ENCODE measurements around the gene UFSP1. TPM values are rescaled to one million over a fixed set of nuclear protein-coding genes. Genes with fewer than 3 reads are reported as not detected.

The UFSP1 gene
- total RNA-seq, 2 experiments from 2014 or later = 1.5 to 2.0 TPM

DNA sequence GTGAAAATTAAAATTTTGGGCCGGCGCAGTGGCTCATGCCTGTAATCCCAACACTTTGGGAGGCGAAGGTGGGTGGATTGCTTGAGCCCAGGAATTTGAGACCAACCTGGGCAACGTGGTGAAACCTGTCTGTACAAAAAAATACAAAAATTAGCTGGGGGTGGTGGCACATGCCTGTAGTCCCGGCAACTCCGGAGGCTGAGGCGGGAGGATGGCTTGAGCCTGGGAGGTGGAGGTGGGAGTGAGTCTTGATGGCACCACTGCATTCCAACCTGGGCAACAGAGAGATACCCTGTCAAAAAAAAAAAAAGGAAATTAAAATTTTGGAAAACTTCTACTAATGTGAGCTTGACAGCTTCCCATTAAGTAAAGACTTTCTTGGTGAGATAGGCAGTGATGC, 11.5 kb downstream of the UFSP1 start:
- H3K36me3 Mint-ChIP-seq = peaks cover 74% of the 10 kb centered on the region
- no peak overlapping the region for H3K4me3 Mint-ChIP-seq
- H3K4me1 Mint-ChIP-seq (ENCODE audit: low read depth) = peaks cover 48% of the 10 kb centered on the region
- peak overlapping the region; percentile 33 for H3K27ac Mint-ChIP-seq
- intact Hi-C loops (cut with micrococcal nuclease) = loop anchor here (5.0 kb wide), 1 partner anchor 171 kb away; the partner anchor contains the start of gene POP7
- H3K9me3 Mint-ChIP-seq = no peaks in the 10 kb centered on the region
- CTCF ChIA-PET = interaction anchor here (0.6 to 1.5 kb wide), 7 partner anchors 10 to 437 kb away, joined by 3 to 9 read pairs (median 4); partner anchors contain the start of gene SLC12A9
- no peak for DNase-seq
- POLR2A ChIA-PET = interaction anchor here (0.6 to 5.3 kb wide), 2 partner anchors 10 to 1509 kb away, joined by 3 to 107 read pairs; partner anchors contain the start of gene UFSP1
- H3K27me3 Mint-ChIP-seq = no peaks in the 10 kb centered on the region

DNA sequence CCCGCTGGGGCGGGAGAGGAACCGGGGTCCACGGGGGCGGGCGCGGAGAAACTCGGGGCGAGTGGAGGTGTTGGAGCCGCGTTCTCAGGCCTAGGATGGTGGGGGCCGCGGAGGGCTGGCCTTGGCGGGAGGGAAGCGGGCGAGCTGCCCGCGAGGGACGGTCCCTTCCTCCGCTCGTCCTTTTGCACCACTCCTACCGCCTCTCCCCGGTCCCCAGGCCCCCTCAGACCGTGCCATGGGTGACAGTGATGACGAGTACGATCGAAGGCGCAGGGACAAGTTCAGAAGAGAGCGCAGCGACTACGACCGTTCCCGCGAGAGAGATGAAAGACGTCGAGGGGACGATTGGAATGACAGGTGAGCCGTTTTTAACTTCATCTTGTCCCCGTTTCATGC, 14.2 kb downstream of the UFSP1 start:
- Mint-ChIP-seq H3K9me3 (no peaks in the 10 kb centered on the region), H3K4me1 (ENCODE audit: low read depth) (peaks cover 47% of the 10 kb centered on the region), H3K27ac (peak overlapping the region; percentile 100), H3K27me3 (no peaks in the 10 kb centered on the region), H3K4me3 (peak overlapping the region; percentile 99), H3K36me3 (peaks cover 65% of the 10 kb centered on the region)
- POLR2A ChIA-PET = interaction anchor here (0.9 to 5.3 kb wide), 9 partner anchors 9 to 289 kb away, joined by 3 to 107 read pairs (median 6); partner anchors contain the start of genes ACHE, FBXO24, MOSPD3 and POP7
- DNase-seq = peak; percentile 67
- CTCF ChIA-PET = interaction anchor here (0.7 to 2.0 kb wide), 12 partner anchors 13 to 369 kb away, joined by 3 to 17 read pairs (median 3); partner anchors contain the start of genes ACHE, SLC12A9 and UFSP1
- intact Hi-C loops (cut with micrococcal nuclease) = loop anchor here (1.0 to 5.0 kb wide), 4 partner anchors 14 to 168 kb away; partner anchors contain the start of genes POP7, SLC12A9 and UFSP1

DNA sequence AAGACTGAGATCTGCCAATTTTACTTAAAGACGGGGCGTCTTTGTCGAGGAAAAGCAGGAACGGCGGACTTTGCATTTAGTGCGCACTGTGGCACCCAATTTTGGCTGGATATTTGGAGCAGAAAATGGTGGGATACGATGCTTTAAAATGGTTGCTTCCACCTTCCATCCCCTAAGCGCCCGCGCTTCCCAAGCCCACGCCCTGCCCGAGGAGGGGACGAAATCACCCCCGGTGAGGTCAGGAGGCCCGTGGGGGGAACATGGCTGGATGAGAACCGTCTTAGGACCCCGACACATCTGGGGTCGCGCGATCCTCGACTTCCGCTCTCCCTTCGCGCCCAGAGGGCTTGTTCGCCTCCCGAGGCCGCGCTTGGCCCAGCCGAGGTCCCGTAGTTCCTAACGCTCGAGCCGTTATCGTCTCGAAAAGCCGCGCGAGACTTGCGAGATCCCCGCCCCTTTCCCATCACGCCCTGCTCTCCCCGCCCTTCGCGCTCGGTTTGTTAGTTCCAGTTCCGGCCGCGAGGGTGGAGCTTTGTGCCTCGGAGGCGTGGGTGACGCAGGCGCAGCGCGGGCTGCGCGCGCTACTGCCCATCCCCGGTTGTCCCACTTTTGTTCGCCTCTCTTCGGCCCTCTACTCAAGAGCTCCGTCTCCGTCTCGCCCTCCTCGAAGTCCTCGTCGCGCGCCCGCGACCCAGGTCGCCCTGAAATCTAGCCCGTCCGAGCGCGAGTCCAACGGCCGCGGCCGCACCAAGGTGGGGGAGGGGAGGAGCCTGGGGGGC, 14.7 kb downstream of the UFSP1 start, which contains the start of gene SRRT:
SRRT (plus strand) TSS at position 527 of the 779 bp plus-strand sequence. CDS start 488 bp downstream, outside the sequence.
- peak within 1 kb of the TSS; percentile 99 for H3K4me3 Mint-ChIP-seq
- no peaks in the 10 kb centered on the region for H3K9me3 Mint-ChIP-seq
- no peaks in the 10 kb centered on the region for H3K27me3 Mint-ChIP-seq
- peaks cover 43% of the 10 kb centered on the region for H3K4me1 Mint-ChIP-seq (ENCODE audit: low read depth)
- DNase-seq = peak; percentile 99
- ChIA-PET POLR2A (interaction anchor here (0.6 to 5.3 kb wide), 9 partner anchors 8 to 446 kb away, joined by 3 to 107 read pairs (median 6); partner anchors contain the start of genes ACHE, FBXO24, MEPCE and MOSPD3), CTCF (interaction anchor here (0.7 to 2.0 kb wide), 12 partner anchors 13 to 369 kb away, joined by 3 to 17 read pairs (median 3); partner anchors contain the start of genes SLC12A9 and UFSP1)
- peak within 1 kb of the TSS; percentile 100 for H3K27ac Mint-ChIP-seq
- intact Hi-C loops (cut with micrococcal nuclease) = loop anchor here (1.0 to 5.0 kb wide), 4 partner anchors 15 to 167 kb away; partner anchors contain the start of genes POP7, SLC12A9 and UFSP1
- H3K36me3 Mint-ChIP-seq = peaks cover 62% of the 10 kb centered on the region

DNA sequence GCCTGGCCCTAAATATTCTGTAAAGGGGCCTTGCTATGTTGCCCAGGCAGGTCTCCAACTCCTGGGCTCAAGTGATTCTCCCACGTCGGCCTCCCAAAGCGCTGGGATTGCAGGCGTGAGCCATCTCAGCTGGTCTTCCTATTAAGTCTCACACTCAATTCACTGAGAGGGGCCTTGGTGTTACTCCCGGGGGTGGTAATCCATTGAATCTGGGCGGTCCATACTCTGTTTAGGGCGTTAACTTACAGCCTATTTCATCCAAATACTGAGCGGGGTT, 15.3 kb downstream of the UFSP1 start:
- Mint-ChIP-seq H3K27me3 (no peaks in the 10 kb centered on the region), H3K27ac (peak overlapping the region; percentile 100), H3K36me3 (peaks cover 58% of the 10 kb centered on the region), H3K4me1 (ENCODE audit: low read depth) (peaks cover 40% of the 10 kb centered on the region), H3K9me3 (no peaks in the 10 kb centered on the region), H3K4me3 (peak overlapping the region; percentile 99)
- POLR2A ChIA-PET = interaction anchor here (1.3 to 5.3 kb wide), 3 partner anchors 14 to 262 kb away, joined by 6 to 107 read pairs (median 14); partner anchors contain the start of genes MOSPD3, SLC12A9 and UFSP1
- CTCF ChIA-PET = interaction anchor here (0.7 kb wide), 1 partner anchor 14 kb away, joined by 3 read pairs; no protein-coding TSS in a partner anchor
- intact Hi-C loops (cut with micrococcal nuclease) = loop anchor here (2.0 kb wide), 2 partner anchors 21 to 37 kb away; partner anchors contain the start of gene SLC12A9
- DNase-seq = no peak

DNA sequence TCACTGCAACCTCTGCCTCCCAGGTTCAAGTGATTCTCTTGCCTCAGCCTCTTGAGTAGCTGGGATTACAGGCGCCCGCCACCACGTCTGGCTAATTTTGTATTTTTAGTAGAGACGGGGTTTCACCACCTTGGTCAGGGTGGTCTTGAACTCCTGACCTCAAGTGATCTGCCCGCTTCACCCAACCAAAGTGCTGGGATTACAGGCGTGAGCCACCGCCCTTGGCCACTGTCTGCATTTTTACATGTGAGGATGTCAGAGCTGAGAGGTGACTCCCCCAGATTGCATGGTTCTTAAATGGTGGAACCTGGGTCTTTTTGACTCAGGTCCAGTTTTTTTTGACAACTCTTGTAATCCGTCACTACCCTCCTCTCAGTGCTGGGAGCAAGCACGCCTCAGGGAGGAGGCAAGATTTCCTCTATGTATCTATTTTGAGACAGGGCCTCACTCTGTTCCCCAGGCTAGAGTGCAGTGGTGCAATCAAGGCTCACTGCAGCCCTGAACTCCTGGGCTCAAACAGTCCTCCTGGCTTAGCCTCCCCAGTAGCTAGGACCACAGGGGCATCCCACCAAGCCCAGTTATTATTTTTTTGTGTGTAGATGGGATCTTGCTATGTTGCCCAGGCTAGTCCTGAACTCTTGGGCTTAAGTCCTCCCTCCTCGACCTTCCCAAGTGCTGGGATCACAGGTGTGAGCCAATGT, 15.8 kb downstream of the UFSP1 start:
- Mint-ChIP-seq H3K27me3 (no peaks in the 10 kb centered on the region), H3K27ac (peak overlapping the region; percentile 100), H3K4me1 (ENCODE audit: low read depth) (peaks cover 35% of the 10 kb centered on the region), H3K9me3 (no peaks in the 10 kb centered on the region), H3K4me3 (peak overlapping the region; percentile 99), H3K36me3 (peaks cover 53% of the 10 kb centered on the region)
- CTCF ChIA-PET = interaction anchor here (0.7 kb wide), 1 partner anchor 14 kb away, joined by 3 read pairs; no protein-coding TSS in a partner anchor
- POLR2A ChIA-PET = interaction anchor here (0.6 to 5.3 kb wide), 3 partner anchors 14 to 168 kb away, joined by 3 to 107 read pairs (median 14); partner anchors contain the start of genes SLC12A9 and UFSP1
- no peak for DNase-seq
- intact Hi-C loops (cut with micrococcal nuclease) = loop anchor here (2.0 kb wide), 2 partner anchors 21 to 37 kb away; partner anchors contain the start of gene SLC12A9

DNA sequence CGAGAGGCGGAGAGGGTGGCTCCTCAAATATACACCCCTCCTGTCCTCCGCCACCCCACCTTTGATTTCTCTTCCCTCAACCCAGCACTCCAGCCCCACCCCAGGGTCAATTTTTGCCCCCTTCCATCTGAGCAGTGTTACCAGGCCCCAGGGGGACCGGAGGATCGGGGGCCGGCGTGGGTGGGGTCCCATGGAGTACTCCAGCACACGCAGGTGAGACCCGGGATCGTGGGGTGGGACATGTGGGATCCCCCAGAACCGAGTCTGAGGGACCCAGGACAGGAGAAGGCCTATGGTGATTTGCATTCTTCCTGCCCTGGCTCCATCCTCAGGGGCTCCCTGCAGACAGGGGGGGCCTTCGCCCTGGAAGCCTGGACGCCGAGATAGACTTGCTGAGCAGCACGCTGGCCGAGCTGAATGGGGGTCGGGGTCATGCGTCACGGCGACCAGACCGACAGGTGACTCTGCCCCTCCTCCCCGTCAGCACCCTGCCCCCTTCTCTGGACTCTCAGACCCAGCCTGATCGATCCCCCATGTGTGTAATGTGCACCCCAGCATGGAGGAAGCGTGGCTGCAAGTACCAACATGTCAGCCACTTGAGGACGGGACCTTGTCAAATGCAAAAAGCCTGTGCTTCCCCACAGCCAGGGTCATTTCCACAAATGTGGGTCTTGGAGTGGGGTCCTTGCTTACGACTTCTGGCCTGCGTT, 21.6 kb downstream of the UFSP1 start:
- Mint-ChIP-seq H3K4me3 (peak overlapping the region; percentile 84), H3K27me3 (no peaks in the 10 kb centered on the region), H3K27ac (peak overlapping the region; percentile 89), H3K36me3 (peaks cover 14% of the 10 kb centered on the region), H3K9me3 (no peaks in the 10 kb centered on the region), H3K4me1 (ENCODE audit: low read depth) (peaks cover 9% of the 10 kb centered on the region)
- no peak for DNase-seq
- ChIA-PET POLR2A (interaction anchor here (1.6 kb wide), 1 partner anchor 256 kb away, joined by 3 read pairs; the partner anchor contains the start of gene MOSPD3), CTCF (no interaction called here)
- intact Hi-C loops (cut with micrococcal nuclease) = no loop called here

DNA sequence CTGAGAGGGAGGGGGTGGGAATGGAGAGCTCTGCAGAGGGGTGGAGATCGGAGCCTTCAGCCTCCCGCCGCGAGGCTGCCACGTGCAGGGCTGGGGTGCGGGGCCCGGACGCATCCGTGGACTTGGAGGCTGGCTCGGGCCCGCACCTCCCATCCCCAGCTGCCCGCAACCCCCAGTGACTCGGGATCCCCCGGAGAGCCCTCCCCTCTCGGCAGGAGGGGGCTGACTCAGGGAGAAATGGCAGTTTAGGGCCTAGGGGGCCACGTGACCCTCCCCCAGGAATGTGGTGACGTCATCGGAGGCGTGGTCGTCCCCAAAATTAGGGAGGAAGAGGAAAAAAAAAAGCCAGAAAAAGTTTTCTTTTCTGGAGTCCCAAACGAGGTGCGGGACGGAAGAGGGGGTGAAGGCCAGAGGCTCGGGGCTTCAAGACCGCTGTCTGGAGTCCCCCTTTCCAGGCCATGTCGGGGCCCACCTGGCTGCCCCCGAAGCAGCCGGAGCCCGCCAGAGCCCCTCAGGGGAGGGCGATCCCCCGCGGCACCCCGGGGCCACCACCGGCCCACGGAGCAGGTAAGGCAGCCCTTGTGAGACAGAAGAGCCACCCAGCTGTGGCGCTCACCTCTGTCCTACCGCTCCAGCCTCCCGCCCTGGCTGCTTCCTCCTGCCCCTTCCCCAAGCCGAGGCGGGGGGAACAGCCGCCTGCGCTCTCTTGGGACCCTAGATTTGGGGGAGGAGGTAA, 22.3 kb downstream of the UFSP1 start, which contains the start of gene TRIP6:
TRIP6 (plus strand) TSS at position 348 of the 736 bp plus-strand sequence; CDS start at position 459, 111 bp downstream.
- H3K4me1 Mint-ChIP-seq (ENCODE audit: low read depth) = peaks cover 9% of the 10 kb centered on the region
- ChIA-PET CTCF (interaction anchor here (1.1 kb wide), 1 partner anchor 161 kb away, joined by 3 read pairs; the partner anchor contains the start of gene POP7), POLR2A (interaction anchor here (1.6 to 1.7 kb wide), 2 partner anchors 8 to 255 kb away, joined by 3 to 6 read pairs; partner anchors contain the start of genes MOSPD3 and SRRT)
- intact Hi-C loops (cut with micrococcal nuclease) = no loop called here
- H3K27ac Mint-ChIP-seq = peak within 1 kb of the TSS; percentile 89
- peak within 1 kb of the TSS; percentile 84 for H3K4me3 Mint-ChIP-seq
- peaks cover 15% of the 10 kb centered on the region for H3K36me3 Mint-ChIP-seq
- DNase-seq = peak; percentile 81
- no peaks in the 10 kb centered on the region for H3K9me3 Mint-ChIP-seq
- H3K27me3 Mint-ChIP-seq = no peaks in the 10 kb centered on the region

DNA sequence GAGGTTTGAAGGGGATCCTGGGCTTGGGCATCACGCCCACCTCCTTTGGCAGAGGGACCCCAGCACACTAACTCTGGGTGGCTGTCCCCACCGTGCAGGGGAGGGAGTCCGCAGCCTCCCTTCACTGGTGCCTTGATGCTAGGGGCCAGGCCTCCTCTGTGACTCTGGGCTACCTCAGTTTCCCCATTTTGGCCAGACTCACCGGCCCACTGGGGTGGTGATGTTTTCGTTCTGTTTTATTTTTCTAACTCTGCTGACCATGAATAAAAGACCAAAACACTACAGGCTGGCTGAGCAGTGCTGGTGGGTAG, 22.8 kb downstream of the UFSP1 start:
- intact Hi-C loops (cut with micrococcal nuclease) = no loop called here
- POLR2A ChIA-PET = interaction anchor here (1.6 to 1.7 kb wide), 2 partner anchors 9 to 255 kb away, joined by 3 to 6 read pairs; partner anchors contain the start of genes MOSPD3 and SRRT
- Mint-ChIP-seq H3K27ac (peak overlapping the region; percentile 89), H3K9me3 (no peaks in the 10 kb centered on the region), H3K36me3 (peaks cover 14% of the 10 kb centered on the region), H3K4me1 (ENCODE audit: low read depth) (peaks cover 9% of the 10 kb centered on the region), H3K27me3 (no peaks in the 10 kb centered on the region), H3K4me3 (peak overlapping the region; percentile 84)
- CTCF ChIA-PET = interaction anchor here (1.1 kb wide), 1 partner anchor 161 kb away, joined by 3 read pairs; the partner anchor contains the start of gene POP7
- no peak for DNase-seq

DNA sequence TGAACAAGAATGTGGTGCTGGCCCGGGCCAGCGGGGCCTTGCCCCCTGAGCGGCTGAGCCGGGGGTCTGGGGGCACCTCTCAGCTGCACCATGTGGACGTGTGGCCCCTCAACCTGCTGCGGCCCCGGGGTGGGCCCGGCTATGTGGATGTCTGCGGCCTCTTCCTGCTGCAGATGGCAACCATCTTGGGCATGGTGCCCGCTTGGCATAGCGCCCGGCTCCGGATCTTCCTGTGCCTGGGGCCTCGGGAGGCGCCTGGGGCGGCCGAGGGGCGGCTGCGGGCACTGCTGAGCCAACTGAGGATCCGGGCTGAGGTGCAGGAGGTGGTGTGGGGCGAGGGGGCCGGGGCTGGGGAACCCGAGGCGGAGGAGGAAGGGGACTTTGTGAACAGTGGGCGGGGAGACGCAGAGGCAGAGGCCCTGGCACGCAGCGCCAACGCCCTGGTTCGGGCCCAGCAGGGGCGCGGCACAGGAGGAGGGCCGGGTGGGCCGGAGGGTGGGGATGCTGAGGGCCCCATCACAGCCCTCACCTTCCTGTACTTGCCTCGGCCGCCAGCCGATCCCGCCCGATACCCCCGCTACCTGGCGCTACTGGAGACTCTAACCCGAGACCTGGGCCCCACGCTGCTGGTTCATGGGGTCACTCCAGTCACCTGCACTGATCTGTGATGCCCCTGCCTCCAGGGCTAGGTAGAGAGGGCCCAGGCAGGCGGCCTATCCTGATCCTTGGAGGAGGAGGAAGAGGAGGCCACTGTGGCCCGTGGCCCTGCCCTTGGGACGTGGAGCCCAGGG, 23.4 kb downstream of the UFSP1 start:
- Mint-ChIP-seq H3K27ac (no peak overlapping the region), H3K4me1 (ENCODE audit: low read depth) (peaks cover 9% of the 10 kb centered on the region), H3K4me3 (peak overlapping the region; percentile 84), H3K9me3 (no peaks in the 10 kb centered on the region), H3K27me3 (no peaks in the 10 kb centered on the region), H3K36me3 (peaks cover 9% of the 10 kb centered on the region)
- ChIA-PET POLR2A (interaction anchor here (1.6 to 1.7 kb wide), 2 partner anchors 9 to 254 kb away, joined by 3 to 6 read pairs; partner anchors contain the start of genes MOSPD3 and SRRT), CTCF (interaction anchor here (1.1 kb wide), 1 partner anchor 160 kb away, joined by 3 read pairs; the partner anchor contains the start of gene POP7)
- no peak for DNase-seq
- intact Hi-C loops (cut with micrococcal nuclease) = no loop called here

All from activated CD4-positive, alpha-beta memory T cell treated with anti-CD3 and anti-CD28 coated beads for 36 hours (primary cell).